Ectodermal cell (in vitro differentiated cells): ENCODE measurements around the gene CNOT11.
"Not testable (repeated sequence)": the region's sequence is repeated elsewhere in the genome, so short reads cannot be mapped to it uniquely, and the experiment has no call there.

ENCODE experiments used
- H3K27ac ChIP-seq: 2 replicates; pipeline ENCODE4 v1.7.0; 2013; ENCODE audit warnings: mild to moderate bottlenecking, low read depth, low read length; ENCODE audit not compliant: insufficient read depth, poor library complexity, severe bottlenecking
- H3K27me3 ChIP-seq: 2 replicates; pipeline ENCODE4 v1.7.0; 2013; ENCODE audit warnings: mild to moderate bottlenecking, low read length; ENCODE audit not compliant: insufficient read depth, control insufficient read depth, poor library complexity, severe bottlenecking
- H3K36me3 ChIP-seq: one replicate; pipeline ENCODE4 v1.7.0; 2013; ENCODE audit warnings: low read length; ENCODE audit not compliant: control insufficient read depth, insufficient read depth
- H3K4me1 ChIP-seq: one replicate; pipeline ENCODE4 v1.7.0; 2013; ENCODE audit warnings: low read length; ENCODE audit not compliant: control insufficient read depth, insufficient read depth
- H3K4me3 ChIP-seq: 2 replicates; pipeline ENCODE4 v1.7.0; 2013; ENCODE audit warnings: low read depth, low read length, control low read depth; ENCODE audit not compliant: insufficient read depth
- H3K9me3 ChIP-seq: 2 replicates; pipeline ENCODE4 v1.7.0; 2013; ENCODE audit warnings: mild to moderate bottlenecking, low read length, moderate library complexity; ENCODE audit not compliant: control insufficient read depth
- WGBS, 2 experiments: methylation state at CpG; one replicate each; pipeline ENCODE4 v1.1.7; 2013; ENCODE audit warnings: missing lambda C conversion rate in 2 of 2; 5-methylcytosine and 5-hydroxymethylcytosine counted together

The CNOT11 gene

DNA sequence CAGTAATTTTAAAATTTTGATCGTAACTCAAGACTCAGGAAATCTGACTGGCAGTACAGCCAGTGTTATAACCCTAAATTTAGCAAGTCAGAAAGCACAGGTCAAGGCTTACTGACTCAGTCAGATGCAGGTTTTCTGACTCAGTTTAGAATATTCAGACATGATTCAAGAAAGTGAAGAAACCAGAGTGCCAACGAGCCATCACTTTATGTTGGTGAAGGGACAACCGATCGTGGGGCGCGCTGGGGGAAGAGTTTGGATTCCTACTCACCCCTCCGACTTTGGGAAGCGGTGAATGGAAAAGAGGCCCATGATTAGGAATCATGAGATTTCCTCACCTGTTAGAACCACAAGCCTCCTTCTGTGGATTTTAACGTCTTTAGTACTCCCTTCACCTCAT is 54.8 kb downstream of the CNOT11 start:
- no peaks in the 10 kb centered on the region for H3K36me3 ChIP-seq
- H3K4me1 ChIP-seq, result no peaks in the 10 kb centered on the region
- H3K9me3 ChIP-seq, result no peaks in the 10 kb centered on the region
- H3K4me3 ChIP-seq, result peak overlapping the region; percentile 85
- H3K27ac ChIP-seq, result no peak overlapping the region
- peaks cover 12% of the 10 kb centered on the region for H3K27me3 ChIP-seq
- 75 to 79% methylated on average over 9 of the region's 9 CpGs for WGBS, 2 experiments

DNA sequence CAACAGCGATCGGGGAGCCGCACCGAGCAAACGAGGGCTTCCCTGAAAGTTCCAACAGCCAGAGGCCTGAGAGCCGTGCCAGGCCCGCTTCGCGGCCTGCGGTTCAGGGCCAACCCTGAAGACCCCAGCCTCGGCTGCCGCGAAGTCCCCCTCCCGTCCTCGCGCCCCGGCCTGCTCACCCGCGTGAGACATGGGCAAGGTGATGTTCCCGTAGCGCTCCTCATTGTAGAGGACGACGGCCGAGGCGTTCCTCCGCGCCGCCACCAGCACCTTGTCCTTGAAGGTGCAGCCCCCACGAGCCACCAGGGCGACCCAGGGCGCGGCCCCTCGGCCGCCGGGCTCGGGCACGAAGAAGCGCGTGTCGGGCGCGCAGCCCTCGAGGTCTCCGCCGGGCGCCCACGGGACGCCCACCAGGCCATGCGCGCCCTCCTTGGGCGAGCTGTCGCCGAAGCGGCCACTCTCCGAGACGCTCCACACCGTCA is 55.3 kb downstream of the CNOT11 start:
- WGBS, 2 experiments, result 4% methylated on average over 57 of the region's 57 CpGs
- Histone ChIP-seq H3K4me3 (peak overlapping the region; percentile 85), H3K27ac (no peak overlapping the region), H3K9me3 (no peaks in the 10 kb centered on the region), H3K27me3 (peaks cover 12% of the 10 kb centered on the region), H3K36me3 (no peaks in the 10 kb centered on the region), H3K4me1 (no peaks in the 10 kb centered on the region)

DNA sequence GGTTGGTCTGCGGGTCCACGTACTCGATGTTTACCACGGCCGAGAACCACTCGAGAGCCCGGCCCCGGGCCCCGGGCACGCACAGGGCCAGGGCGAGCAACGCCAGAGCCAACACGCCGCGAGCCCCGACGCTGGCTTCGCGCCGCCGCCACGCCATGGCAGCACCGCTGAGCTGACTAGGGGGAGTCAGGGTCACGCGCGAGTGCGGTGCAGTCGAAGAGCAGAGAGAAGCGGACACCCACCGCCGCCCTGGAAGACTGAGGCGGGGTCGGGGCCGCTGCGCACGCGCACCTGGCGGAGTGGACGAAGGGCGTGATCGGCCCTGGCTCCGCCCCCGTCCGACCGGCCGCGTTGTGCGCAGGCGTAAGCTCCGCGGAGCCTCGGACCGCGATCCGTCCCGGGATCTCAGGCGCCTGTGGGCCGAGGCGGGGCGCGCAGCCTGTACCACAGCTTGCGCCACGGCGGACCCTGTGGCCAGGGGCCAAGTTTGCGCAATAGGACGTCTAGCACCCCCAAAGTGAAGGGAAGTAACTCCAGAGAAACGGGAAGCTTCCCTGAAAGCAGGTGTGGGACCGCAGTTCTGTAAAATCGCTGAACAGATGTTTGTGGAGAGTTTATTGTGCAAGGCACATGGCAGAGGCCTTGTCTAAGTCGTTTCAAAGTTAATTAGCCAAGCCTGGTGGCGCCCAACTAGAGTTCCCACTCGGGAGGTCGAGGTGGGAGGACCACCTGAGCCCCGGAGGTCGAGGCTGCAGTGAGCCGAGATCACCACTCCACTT is 55.9 kb downstream of the CNOT11 start, which contains the start of gene RNF149:
TSS of gene RNF149 (minus strand) at position 270 of the 779 bp plus-strand sequence. CDS start at position 157, 113 bp downstream.
- peak within 1 kb of the TSS; percentile 85 for H3K4me3 ChIP-seq
- no peaks in the 10 kb centered on the region for H3K9me3 ChIP-seq
- H3K36me3 ChIP-seq, result no peaks in the 10 kb centered on the region
- WGBS, 2 experiments, result 9 to 10% methylated on average over 76 of the region's 76 CpGs
- H3K27me3 ChIP-seq, result peaks cover 12% of the 10 kb centered on the region
- H3K4me1 ChIP-seq, result no peaks in the 10 kb centered on the region
- H3K27ac ChIP-seq, result no peak within 1 kb of the TSS

DNA sequence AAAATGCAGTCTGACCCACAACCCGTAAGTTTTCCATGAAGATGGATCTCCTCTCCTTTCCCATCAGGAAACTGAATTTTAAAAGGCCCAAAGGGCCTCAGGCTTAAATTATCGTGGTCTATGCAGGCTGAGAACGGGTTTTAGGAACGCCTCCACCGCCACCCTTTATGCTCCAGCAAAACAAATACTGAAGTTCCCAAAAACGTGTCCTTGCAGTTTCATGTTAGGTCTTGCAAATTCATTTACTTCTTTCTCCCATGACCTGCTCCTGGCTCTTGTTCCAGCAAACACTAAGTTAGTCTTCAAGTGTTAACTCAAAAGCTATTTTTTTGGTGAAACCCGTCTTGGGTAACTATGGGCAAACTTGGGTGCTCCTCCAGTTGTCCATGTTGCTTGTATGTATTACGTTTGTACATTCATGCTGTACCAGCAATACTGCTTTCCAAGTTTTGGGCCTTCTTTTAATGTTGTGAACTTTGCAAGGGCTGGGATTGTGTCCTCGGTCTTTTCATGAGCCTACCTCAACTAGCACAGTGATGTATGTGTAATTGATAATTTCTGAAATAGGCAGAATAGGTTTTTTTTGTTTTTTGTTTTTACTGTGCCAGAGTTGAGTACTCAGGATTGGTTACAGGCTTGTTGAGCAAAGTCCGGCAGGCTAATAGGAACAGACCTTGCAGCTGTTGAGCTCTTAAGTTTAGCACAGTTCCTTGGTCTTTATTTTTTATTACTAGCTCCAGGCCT is 57.6 kb downstream of the CNOT11 start:
- Histone ChIP-seq H3K4me3 (no peak overlapping the region), H3K36me3 (no peaks in the 10 kb centered on the region), H3K27me3 (peaks cover 12% of the 10 kb centered on the region), H3K27ac (no peak overlapping the region), H3K9me3 (no peaks in the 10 kb centered on the region), H3K4me1 (no peaks in the 10 kb centered on the region)
- WGBS, 2 experiments, result 82 to 83% methylated on average over 10 of the region's 10 CpGs

DNA sequence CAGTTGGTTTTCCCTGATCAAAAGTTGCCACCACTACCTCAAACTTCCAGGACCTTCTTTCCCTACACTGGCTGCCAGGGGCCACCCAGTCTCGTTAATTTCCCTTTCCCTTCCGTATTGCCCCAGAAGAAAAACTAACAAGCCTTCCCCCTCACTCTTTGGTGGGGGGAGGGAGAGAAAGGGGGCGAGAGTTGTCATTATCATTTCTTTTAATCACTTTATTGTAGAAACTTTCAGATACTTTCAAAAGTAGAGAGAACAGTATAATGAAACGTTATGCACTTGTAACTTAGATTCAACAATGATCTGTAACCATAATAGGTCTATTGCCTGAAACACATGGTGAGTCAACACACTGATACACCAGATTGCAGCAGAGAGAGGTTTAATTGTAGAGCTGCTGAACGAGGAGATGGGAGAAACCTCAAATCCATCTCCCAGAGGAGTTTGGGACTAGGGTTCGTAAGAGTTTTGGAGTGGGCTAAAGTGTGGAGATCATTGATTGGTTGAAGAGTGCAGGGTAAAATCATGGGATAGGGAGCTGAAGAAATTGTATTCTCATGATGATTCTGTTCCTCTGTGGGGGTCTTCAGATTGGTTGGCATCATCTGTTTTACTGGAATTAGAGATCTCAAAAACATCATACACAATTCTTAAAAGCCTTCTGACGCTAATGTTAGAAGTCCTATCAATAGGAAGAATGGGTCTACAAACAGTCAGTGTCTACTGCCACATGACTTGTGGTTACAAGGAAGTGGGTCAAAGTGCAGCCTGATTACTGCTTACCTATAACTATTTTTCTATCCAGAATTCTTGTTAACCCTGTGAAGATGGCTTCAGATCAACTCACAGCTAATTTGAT is 58.4 kb downstream of the CNOT11 start:
- Histone ChIP-seq H3K27me3 (peaks cover 12% of the 10 kb centered on the region), H3K4me3 (no peak overlapping the region), H3K9me3 (no peaks in the 10 kb centered on the region), H3K4me1 (no peaks in the 10 kb centered on the region), H3K27ac (no peak overlapping the region), H3K36me3 (no peaks in the 10 kb centered on the region)
- WGBS, 2 experiments, result 81 to 88% methylated on average over 4 to 6 of the region's 7 CpGs

DNA sequence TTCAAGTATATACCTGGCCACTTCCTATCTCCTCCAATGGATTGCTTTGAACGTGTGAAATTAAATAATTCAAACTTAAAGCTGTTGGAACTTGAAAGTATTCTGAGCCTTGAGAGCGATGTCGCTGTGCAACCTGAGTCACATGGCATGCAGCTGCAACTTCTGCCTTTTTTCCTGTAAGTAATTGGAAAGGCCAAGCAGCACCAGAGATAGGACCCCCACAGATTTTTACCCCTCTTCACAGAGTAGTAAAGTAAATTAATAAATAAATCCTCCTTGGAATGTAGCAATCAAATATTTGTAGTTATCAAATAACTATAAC is 59.0 kb downstream of the CNOT11 start:
- H3K27ac ChIP-seq, result no peak overlapping the region
- no peaks in the 10 kb centered on the region for H3K36me3 ChIP-seq
- H3K27me3 ChIP-seq, result peaks cover 12% of the 10 kb centered on the region
- H3K4me3 ChIP-seq, result no peak overlapping the region
- H3K9me3 ChIP-seq, result no peaks in the 10 kb centered on the region
- 91% methylated on average over 3 of the region's 3 CpGs for WGBS, 2 experiments
- H3K4me1 ChIP-seq, result no peaks in the 10 kb centered on the region

DNA sequence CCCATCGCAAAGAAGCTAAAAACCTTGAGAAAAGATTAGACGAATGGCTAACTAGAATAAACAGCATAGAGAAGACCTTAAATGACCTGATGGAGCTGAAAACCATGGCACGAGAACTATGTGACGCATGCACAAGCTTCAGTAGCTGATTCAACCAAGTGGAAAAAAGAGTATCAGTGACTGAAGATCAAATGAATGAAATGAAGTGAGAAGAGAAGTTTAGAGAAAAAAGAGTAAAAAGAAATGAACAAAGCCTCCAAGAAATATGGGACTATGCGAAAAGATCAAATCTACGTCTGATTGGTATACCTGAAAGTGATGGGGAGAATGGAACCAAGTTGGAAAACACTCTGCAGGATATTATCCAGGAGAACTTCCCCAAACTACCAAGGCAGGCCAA is 63.9 kb downstream of the CNOT11 start:
- not testable (repeated sequence) for H3K27ac ChIP-seq, H3K9me3 ChIP-seq, H3K4me1 ChIP-seq, H3K27me3 ChIP-seq, H3K36me3 ChIP-seq, H3K4me3 ChIP-seq
- WGBS, 2 experiments, result 92% methylated on average over 4 of the region's 6 CpGs
